Glutamatergic neuron (in vitro differentiated cells): ENCODE measurements around the gene KIF3C. TPM values are rescaled to one million over a fixed set of nuclear protein-coding genes. Genes with fewer than 3 reads are reported as not detected.

ENCODE experiments used
- DNase-seq: peaks from one replicate; pipeline ENCODE4 v3.0.0; 2022
- H3K27ac Mint-ChIP-seq: one replicate; pipeline ENCODE4 v1.8.0; 2020; ENCODE audit warnings: mild to moderate bottlenecking, mixed read lengths, inconsistent platforms; ENCODE audit not compliant: unreplicated experiment
- H3K27me3 Mint-ChIP-seq: one replicate; pipeline ENCODE4 v1.8.0; 2020; ENCODE audit warnings: mild to moderate bottlenecking, moderate library complexity, mixed read lengths, inconsistent platforms; ENCODE audit not compliant: unreplicated experiment
- H3K36me3 Mint-ChIP-seq: one replicate; pipeline ENCODE4 v1.8.0; 2020; ENCODE audit warnings: mild to moderate bottlenecking, mixed read lengths, inconsistent platforms; ENCODE audit not compliant: unreplicated experiment
- H3K4me1 Mint-ChIP-seq: one replicate; pipeline ENCODE4 v1.8.0; 2020; ENCODE audit warnings: mild to moderate bottlenecking, low read depth, mixed read lengths, inconsistent platforms; ENCODE audit not compliant: unreplicated experiment
- H3K4me3 Mint-ChIP-seq: one replicate; pipeline ENCODE4 v1.8.0; 2020; ENCODE audit warnings: mild to moderate bottlenecking, mixed read lengths, inconsistent platforms; ENCODE audit not compliant: unreplicated experiment
- H3K9me3 Mint-ChIP-seq: one replicate; pipeline ENCODE4 v1.8.0; 2020; ENCODE audit warnings: mild to moderate bottlenecking, moderate library complexity, mixed read lengths, inconsistent platforms; ENCODE audit not compliant: unreplicated experiment
- CTCF ChIP-seq: fragments of 200-600 bp; sonication (generic); IDR thresholded peaks from one replicate; pipeline ENCODE4 v1.5.0; 2021; ENCODE audit not compliant: partially characterized antibody, unreplicated experiment
- total RNA-seq: library from RNA; stranded (reverse); fragmentation: NEBNext Ultra II Directional; extraction: Animal tissue kit (Norgen Biotek cat#: 25700); gene quantifications from one replicate; pipeline ENCODE4 v1.2.1, GENCODE V29; 2021; ENCODE audit not compliant: unreplicated experiment

The KIF3C gene
- total RNA-seq, 1 donor from 2014 or later = 210 TPM

- TF ChIP-seq CTCF = no peak
- no peak for DNase-seq
These were observed 29.9 kb upstream of the KIF3C start for GRCh38 chr2:26011990-26012856.

DNA sequence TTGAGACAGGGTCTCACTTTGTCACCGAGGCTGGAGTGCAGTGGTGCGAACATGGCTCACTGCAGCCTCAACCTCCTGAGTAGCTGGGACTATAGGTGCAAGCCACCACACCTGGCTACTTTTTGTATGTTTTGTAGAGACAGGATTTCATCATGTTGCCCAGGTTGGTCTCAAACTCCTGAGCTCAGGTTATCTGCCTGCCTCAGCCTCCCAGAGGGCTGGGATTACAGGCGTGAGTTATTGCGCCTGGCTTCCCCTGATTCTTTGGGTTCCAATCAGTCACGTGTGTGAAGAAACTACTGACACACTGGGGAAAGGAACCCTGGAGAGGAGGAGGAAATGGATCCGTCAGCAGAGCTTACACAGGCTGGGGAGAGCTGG, 29.3 kb upstream of the KIF3C start:
- no peaks in the 10 kb centered on the region for H3K9me3 Mint-ChIP-seq
- no peaks in the 10 kb centered on the region for H3K27me3 Mint-ChIP-seq
- no peak overlapping the region for H3K27ac Mint-ChIP-seq
- H3K36me3 Mint-ChIP-seq = peaks cover 5% of the 10 kb centered on the region
- H3K4me1 Mint-ChIP-seq = no peaks in the 10 kb centered on the region
- no peak overlapping the region for H3K4me3 Mint-ChIP-seq
- no peak for TF ChIP-seq CTCF
- no peak for DNase-seq

More at GRCh38 chr2:26011990-26012856, 29.9 kb upstream of the KIF3C start:
- Mint-ChIP-seq H3K27ac (no peak overlapping the region), H3K27me3 (no peaks in the 10 kb centered on the region), H3K4me3 (no peak overlapping the region), H3K36me3 (peaks cover 5% of the 10 kb centered on the region), H3K4me1 (no peaks in the 10 kb centered on the region), H3K9me3 (no peaks in the 10 kb centered on the region)

DNA sequence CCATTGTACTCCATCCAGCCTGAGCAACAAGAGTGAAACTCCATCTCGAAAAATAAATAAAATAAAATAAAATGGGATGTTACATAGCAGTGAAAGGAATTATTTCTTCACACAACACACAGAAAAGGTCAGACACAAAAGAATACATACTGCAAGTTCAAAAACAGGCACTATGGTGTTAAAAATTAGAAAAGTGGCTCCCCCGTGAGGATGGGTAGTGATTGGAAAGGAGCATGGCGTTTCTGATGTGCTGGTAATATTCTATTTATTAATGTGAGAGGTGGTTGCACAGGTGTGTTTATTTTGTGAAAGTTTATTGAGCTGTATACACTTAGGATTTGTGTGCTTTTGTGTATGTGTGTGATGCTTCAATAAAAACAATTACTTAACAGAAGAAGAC, 28.6 kb upstream of the KIF3C start:
- H3K4me1 Mint-ChIP-seq = no peaks in the 10 kb centered on the region
- no peak overlapping the region for H3K27ac Mint-ChIP-seq
- TF ChIP-seq CTCF = no peak
- DNase-seq = no peak
- no peaks in the 10 kb centered on the region for H3K9me3 Mint-ChIP-seq
- peaks cover 5% of the 10 kb centered on the region for H3K36me3 Mint-ChIP-seq
- H3K4me3 Mint-ChIP-seq = no peak overlapping the region
- H3K27me3 Mint-ChIP-seq = no peaks in the 10 kb centered on the region

DNA sequence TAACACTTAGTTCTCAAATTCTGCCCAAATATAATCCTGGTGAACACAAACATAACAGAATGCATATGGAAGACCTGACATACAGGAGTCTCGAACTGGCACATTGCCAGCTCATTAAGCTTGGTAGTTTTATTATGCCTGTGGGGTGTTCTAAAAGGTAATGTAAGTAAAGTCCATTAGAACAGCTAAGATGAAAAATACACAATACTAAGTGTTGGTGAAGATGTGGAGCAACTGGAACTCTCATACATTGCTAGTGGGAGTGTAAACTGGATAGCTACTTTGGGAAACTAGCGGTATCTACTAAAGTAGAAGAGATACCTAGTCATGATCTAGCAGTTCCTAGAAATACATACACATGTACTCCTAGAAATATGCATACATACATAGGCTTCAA, 27.3 kb upstream of the KIF3C start:
- Mint-ChIP-seq H3K9me3 (no peaks in the 10 kb centered on the region), H3K36me3 (peaks cover 5% of the 10 kb centered on the region), H3K27ac (no peak overlapping the region), H3K4me1 (no peaks in the 10 kb centered on the region), H3K27me3 (no peaks in the 10 kb centered on the region), H3K4me3 (no peak overlapping the region)
- no peak for TF ChIP-seq CTCF
- DNase-seq = no peak

DNA sequence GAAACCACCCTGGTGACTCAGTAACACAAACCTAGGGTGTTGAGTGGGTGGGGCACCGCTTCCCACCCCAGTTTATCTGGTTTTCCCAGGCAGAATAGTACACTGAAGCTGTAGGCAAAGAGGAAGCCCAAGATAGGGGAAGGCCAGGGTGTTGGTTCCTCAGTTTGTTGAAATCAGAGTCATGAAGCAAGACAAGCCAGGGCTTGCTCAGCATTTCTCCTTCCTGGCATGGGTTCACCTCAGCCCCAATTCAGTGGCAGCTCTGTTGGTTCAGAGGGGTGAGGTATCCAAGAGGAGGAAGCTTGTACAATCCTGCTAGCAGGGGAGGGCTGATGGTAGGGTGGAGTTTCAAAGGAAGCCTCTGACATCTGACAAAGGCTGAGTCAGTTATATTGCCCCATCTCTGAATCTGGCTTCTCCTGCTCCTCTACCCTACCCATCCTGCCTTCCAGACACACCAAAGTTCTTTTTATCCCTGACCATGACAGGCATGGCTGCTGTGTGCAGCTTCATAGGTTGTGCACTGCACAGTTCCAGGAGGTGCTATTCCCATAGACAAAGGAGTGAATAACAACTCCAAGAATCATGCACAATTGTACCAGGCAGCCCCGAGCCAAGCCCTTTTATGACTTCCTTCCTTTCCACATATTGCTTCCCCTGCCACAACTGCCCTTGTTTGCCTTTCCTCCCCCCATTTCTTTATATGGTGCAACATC, 26.7 kb upstream of the KIF3C start:
- Mint-ChIP-seq H3K4me1 (no peaks in the 10 kb centered on the region), H3K9me3 (no peaks in the 10 kb centered on the region), H3K36me3 (peaks cover 5% of the 10 kb centered on the region), H3K27me3 (no peaks in the 10 kb centered on the region), H3K27ac (no peak overlapping the region), H3K4me3 (no peak overlapping the region)
- DNase-seq = no peak
- no peak for TF ChIP-seq CTCF
